Vagina (tissue), 2 donors: ENCODE measurements around the gene ISG20. TPM values are rescaled to one million over a fixed set of nuclear protein-coding genes. Genes with fewer than 3 reads are reported as not detected.

Experiments used
- DNase-seq, 2 donors: peaks; one replicate each; pipeline ENCODE4 v3.0.0-alpha.2; 2017; ENCODE audit errors: extremely low spot score in 2 of 2
- H3K27ac ChIP-seq: fragments of 200-600 bp; sonication (generic); one replicate; pipeline ENCODE4 v1.5.1; 2019
- H3K27me3 ChIP-seq: fragments of 200-600 bp; sonication (generic); one replicate; pipeline ENCODE4 v1.5.1; 2019
- H3K36me3 ChIP-seq, 2 donors: fragments of 200-600 bp; sonication (generic); one replicate each; pipeline ENCODE4 v1.5.1; 2017 to 2019
- H3K4me1 ChIP-seq: fragments of 200-600 bp; sonication (generic); one replicate; pipeline ENCODE4 v1.5.1; 2019
- H3K4me3 ChIP-seq, 2 donors: fragments of 200-600 bp; sonication (generic); 1 replicate in 1 of 2; 2 replicates in 1 of 2; pipeline ENCODE4 v1.5.1; 2016 to 2019
- H3K9me3 ChIP-seq: fragments of 200-600 bp; sonication (generic); one replicate; pipeline ENCODE4 v1.5.1; 2019
- CTCF ChIP-seq, 3 experiments: fragments of 450-650 bp in 2 of 3; fragments of 200-600 bp in 1 of 3; sonication (generic) in 1 of 3; IDR thresholded peaks; one replicate each; pipeline ENCODE4 v1.5.1; 2017 to 2019; ENCODE audit warnings: antibody characterized with exemption in 3 of 3, mild to moderate bottlenecking in 2 of 3, moderate library complexity in 2 of 3
- POLR2A ChIP-seq, 2 donors: fragments of 450-650 bp; IDR thresholded peaks; one replicate each; pipeline ENCODE4 v1.6.1; 2017; ENCODE audit warnings: antibody characterized with exemption in 2 of 2, mild to moderate bottlenecking in 2 of 2, moderate library complexity in 2 of 2
- POLR2AphosphoS5 ChIP-seq, 2 donors: sonication (generic); formaldehyde crosslinking; IDR thresholded peaks; one replicate each; pipeline ENCODE4 v1.9.0; 2017; ENCODE audit warnings: antibody characterized with exemption in 2 of 2, mild to moderate bottlenecking in 2 of 2, low read depth in 1 of 2; ENCODE audit not compliant: insufficient read depth in 1 of 2
- intact Hi-C: fragments of 100-400 bp; cut with DNase I; formaldehyde crosslinking; loops from one replicate; pipeline ENCODE4 v1.15.1; 2023
- total RNA-seq: library from RNA; depleted of rRNA; stranded (reverse); fragments of >200 nt; gene quantifications from one replicate; pipeline ENCODE4 v1.2.3, GENCODE V29; 2016

Gene ISG20
- total RNA-seq, 1 donor from 2014 or later, result 15.7 TPM

DNA sequence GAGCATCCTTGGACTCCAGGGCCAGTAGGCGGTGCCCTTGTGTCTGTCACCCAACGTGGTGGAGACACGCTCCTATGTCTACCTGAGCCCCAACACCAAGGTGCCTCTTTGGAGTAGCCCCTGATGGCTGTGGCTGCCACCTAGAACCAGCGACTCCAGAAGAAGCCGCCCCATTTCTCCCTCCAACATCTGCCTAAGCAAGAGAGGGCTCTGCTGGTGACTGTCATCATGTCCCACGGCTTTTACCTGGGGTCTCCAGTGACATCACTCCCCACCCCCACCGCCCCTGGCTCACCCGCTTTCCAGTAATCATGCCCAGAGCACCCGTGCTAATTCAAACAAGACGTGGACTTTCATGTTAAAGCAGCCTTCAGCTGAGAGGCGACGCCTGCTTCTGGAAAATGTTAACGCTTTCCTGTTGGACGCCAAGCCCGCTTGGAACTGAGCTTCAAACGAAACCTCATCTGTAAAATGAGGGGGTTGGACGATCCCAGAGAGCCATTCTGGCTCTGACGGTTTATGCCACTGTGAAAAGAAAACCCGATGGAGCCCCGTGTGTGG, 57.0 kb downstream of the ISG20 start:
- no peak for DNase-seq
- no peak for TF ChIP-seq POLR2AphosphoS5 (IDR thresholded peaks at IDR 0.05; ENCODE audit: insufficient read depth in 1 of 2, low read depth in 1 of 2)
- TF ChIP-seq POLR2A (IDR thresholded peaks at IDR 0.05), result no peak
- no peak for TF ChIP-seq CTCF (IDR thresholded peaks at IDR 0.05)
- Histone ChIP-seq H3K27ac (no peak overlapping the region), H3K27me3 (no peaks in the 10 kb centered on the region), H3K4me1 (no peaks in the 10 kb centered on the region), H3K36me3 (no peaks in the 10 kb centered on the region), H3K4me3 (no peak overlapping the region), H3K9me3 (no peaks in the 10 kb centered on the region)
- intact Hi-C loops, result no loop called here

- no peak for DNase-seq
- no peaks in the 10 kb centered on the region for H3K4me1 ChIP-seq
These were observed 57.4 kb downstream of the ISG20 start for GRCh38 chr15:88696254-88696653.

DNA sequence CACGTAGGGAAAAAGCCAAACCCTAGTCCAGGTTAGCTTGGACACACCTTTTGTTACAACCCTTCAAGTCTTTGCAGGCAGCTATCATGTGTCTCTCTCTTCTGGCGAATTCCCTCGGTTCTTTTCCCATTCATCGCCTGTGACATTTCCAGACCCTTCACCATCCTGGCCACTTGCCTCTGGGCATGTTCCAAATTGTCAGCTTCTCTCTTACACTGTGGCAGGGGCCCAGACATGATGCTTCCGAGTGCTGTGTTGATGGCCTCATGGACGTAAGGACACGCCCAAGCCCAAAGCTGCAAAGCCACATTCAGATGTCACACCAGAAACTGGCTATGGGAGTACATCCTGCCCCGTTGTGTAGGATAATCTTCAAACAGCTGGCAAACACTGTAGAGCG, 58.5 kb downstream of the ISG20 start:
- intact Hi-C loops, result no loop called here
- Histone ChIP-seq H3K4me3 (no peak overlapping the region), H3K27ac (no peak overlapping the region), H3K4me1 (no peaks in the 10 kb centered on the region), H3K9me3 (no peaks in the 10 kb centered on the region), H3K36me3 (no peaks in the 10 kb centered on the region), H3K27me3 (no peaks in the 10 kb centered on the region)
- DNase-seq, result no peak
- TF ChIP-seq CTCF (IDR thresholded peaks at IDR 0.05), result no peak
- no peak for TF ChIP-seq POLR2A (IDR thresholded peaks at IDR 0.05)
- no peak for TF ChIP-seq POLR2AphosphoS5 (IDR thresholded peaks at IDR 0.05; ENCODE audit: insufficient read depth in 1 of 2, low read depth in 1 of 2)

More at GRCh38 chr15:88696254-88696653, 57.4 kb downstream of the ISG20 start:
- Histone ChIP-seq H3K9me3 (no peaks in the 10 kb centered on the region), H3K27ac (no peak overlapping the region), H3K27me3 (no peaks in the 10 kb centered on the region), H3K36me3 (no peaks in the 10 kb centered on the region), H3K4me3 (no peak overlapping the region)
- TF ChIP-seq POLR2AphosphoS5 (IDR thresholded peaks at IDR 0.05; ENCODE audit: insufficient read depth in 1 of 2, low read depth in 1 of 2), result no peak
- TF ChIP-seq CTCF (IDR thresholded peaks at IDR 0.05), result no peak
- TF ChIP-seq POLR2A (IDR thresholded peaks at IDR 0.05), result no peak
- intact Hi-C loops, result no loop called here

- intact Hi-C loops, result no loop called here
- H3K4me1 ChIP-seq, result no peaks in the 10 kb centered on the region
- TF ChIP-seq POLR2A (IDR thresholded peaks at IDR 0.05), result no peak
- TF ChIP-seq POLR2AphosphoS5 (IDR thresholded peaks at IDR 0.05; ENCODE audit: insufficient read depth in 1 of 2, low read depth in 1 of 2), result no peak
- no peak for TF ChIP-seq CTCF (IDR thresholded peaks at IDR 0.05)
- no peaks in the 10 kb centered on the region for H3K36me3 ChIP-seq
- no peaks in the 10 kb centered on the region for H3K27me3 ChIP-seq
- no peak overlapping the region for H3K4me3 ChIP-seq
- no peak overlapping the region for H3K27ac ChIP-seq
- H3K9me3 ChIP-seq, result no peaks in the 10 kb centered on the region
- no peak for DNase-seq
These were observed 61.0 kb downstream of the ISG20 start for GRCh38 chr15:88699861-88700260.

DNA sequence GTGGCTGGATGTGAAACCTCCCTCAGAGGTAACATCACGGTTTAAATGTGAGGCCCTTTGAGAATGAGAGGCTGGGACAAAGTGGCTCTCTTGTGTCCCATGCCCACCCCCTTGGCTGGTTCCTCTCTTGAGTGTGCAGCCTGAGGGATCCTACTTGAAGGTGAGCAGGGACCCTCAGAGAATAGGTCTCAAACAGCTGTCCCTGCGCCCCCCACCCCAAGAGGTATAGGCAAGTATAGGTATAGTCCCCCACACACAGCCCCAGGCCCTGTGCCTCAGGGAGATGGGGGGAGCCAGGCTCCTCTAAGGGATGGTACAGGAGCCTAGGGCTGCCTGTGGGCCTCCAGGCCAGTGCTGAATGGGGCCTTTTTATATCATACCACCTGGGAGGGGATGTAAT, 61.9 kb downstream of the ISG20 start:
- DNase-seq, result no peak
- no peaks in the 10 kb centered on the region for H3K9me3 ChIP-seq
- intact Hi-C loops, result no loop called here

More for the DNA sequence above, 61.9 kb downstream of the ISG20 start:
- no peak for TF ChIP-seq CTCF (IDR thresholded peaks at IDR 0.05)
- no peaks in the 10 kb centered on the region for H3K36me3 ChIP-seq
- no peak overlapping the region for H3K4me3 ChIP-seq
- no peaks in the 10 kb centered on the region for H3K27me3 ChIP-seq
- H3K4me1 ChIP-seq, result peaks cover 4% of the 10 kb centered on the region
- no peak overlapping the region for H3K27ac ChIP-seq
